Left renal pelvis (tissue), 4 donors: ENCODE measurements around the gene EPHA2. TPM values are rescaled to one million over a fixed set of nuclear protein-coding genes. Genes with fewer than 3 reads are reported as not detected.

Experiments
- DNase-seq, 4 donors: peaks; one replicate each; pipeline ENCODE4 v3.0.0-alpha.2; 2013; ENCODE audit warnings: low read depth in 4 of 4, low spot score in 3 of 4
- polyA plus RNA-seq, 4 donors: library from polyadenylated mRNA; unstranded; fragments of 120-200 nt; gene quantifications; one replicate each; pipeline ENCODE4 v1.2.1, GENCODE V29; 2013; ENCODE audit not compliant: insufficient read length in 4 of 4

EPHA2 gene
- polyA plus RNA-seq, 4 donors: 5.7 to 23.4 (median 16.2) TPM

- no peak for DNase-seq
Measured at GRCh38 chr1:16139473-16139962, 16.4 kb downstream of the EPHA2 start.

GRCh38 chr1:16138772-16139221 lies 17.1 kb downstream of the EPHA2 start:
- DNase-seq: no peak

GRCh38 chr1:16137890-16138467 lies 17.9 kb downstream of the EPHA2 start:
- DNase-seq: no peak

- DNase-seq: no peak
Measured at GRCh38 chr1:16135501-16135900, 20.4 kb downstream of the EPHA2 start.

- DNase-seq: no peak
Measured at GRCh38 chr1:16134906-16135305, 21.0 kb downstream of the EPHA2 start.

GRCh38 chr1:16134066-16134801 lies 21.6 kb downstream of the EPHA2 start:
- no peak for DNase-seq

- no peak for DNase-seq
Measured at GRCh38 chr1:16133007-16133961, 22.6 kb downstream of the EPHA2 start.

GRCh38 chr1:16132325-16132785 lies 23.5 kb downstream of the EPHA2 start:
- DNase-seq: no peak

GRCh38 chr1:16131636-16132324 lies 24.1 kb downstream of the EPHA2 start:
- no peak for DNase-seq

- DNase-seq: no peak
Measured at GRCh38 chr1:16130827-16131226, 25.0 kb downstream of the EPHA2 start.

- DNase-seq: no peak
Measured at GRCh38 chr1:16129921-16130543, 25.8 kb downstream of the EPHA2 start.

GRCh38 chr1:16129316-16129715 lies 26.6 kb downstream of the EPHA2 start:
- DNase-seq: no peak

GRCh38 chr1:16128338-16128741 lies 27.5 kb downstream of the EPHA2 start:
- DNase-seq: no peak

GRCh38 chr1:16127676-16128337 lies 28.1 kb downstream of the EPHA2 start:
- DNase-seq: no peak

GRCh38 chr1:16126743-16127515 lies 28.9 kb downstream of the EPHA2 start:
- no peak for DNase-seq

GRCh38 chr1:16126160-16126559 lies 29.7 kb downstream of the EPHA2 start:
- DNase-seq: no peak

- no peak for DNase-seq
Measured at GRCh38 chr1:16125483-16125882, 30.4 kb downstream of the EPHA2 start.

- no peak for DNase-seq
Measured at GRCh38 chr1:16125088-16125470, 30.8 kb downstream of the EPHA2 start.
